Measurements from ENCODE around the gene MSI2. TPM values are rescaled to one million over a fixed set of nuclear protein-coding genes. Genes with fewer than 3 reads are reported as not detected.

Gene MSI2
- total and polyA plus RNA-seq, 2 experiments from 2014 or later = 4.3 to 17.9 TPM

DNA sequence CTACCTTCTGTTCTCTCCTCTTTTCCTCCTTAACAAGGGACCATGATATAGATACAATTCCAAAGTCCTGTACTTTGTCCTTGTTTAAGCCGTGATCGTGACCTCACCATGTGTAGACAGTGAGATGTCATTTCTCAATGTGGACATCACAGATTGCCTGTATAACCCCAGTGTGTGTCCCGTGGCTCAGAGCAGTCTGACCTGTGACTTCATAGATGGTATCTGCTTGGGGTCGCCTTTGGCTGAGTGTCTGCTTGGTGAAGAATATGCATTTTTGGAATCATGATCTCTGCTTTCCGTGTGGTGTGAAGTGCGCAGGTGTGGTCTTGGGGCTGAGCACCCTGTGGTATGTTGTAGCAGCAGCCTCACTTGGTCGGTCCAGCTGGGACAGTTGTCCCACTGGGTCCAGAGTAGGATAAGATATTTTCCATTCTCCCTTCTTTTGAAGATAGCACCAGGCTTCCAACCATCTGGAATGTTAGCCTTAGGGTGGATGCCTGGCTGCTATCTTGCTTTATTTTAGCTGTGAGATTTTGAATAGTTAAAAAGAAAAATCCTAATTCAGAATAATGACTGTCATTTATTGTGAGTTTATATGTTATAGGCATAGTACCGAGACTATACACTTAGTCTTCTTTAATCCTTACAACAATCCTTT, 13.4 kb downstream of the MSI2 start:
- no peak for TF ChIP-seq EZH2phosphoT487 (IDR thresholded peaks at IDR 0.05; ENCODE audit: insufficient read depth, low read depth)
- TF ChIP-seq EZH2 (IDR thresholded peaks at IDR 0.05; ENCODE audit: insufficient read depth, poor library complexity, severe bottlenecking) = no peak
- no peaks in the 10 kb centered on the region for H3K4me1 ChIP-seq (ENCODE audit: insufficient read depth)
- no peaks in the 10 kb centered on the region; the same call in 1 of the 2 replicates for H3K36me3 ChIP-seq (ENCODE audit: low read depth)
- H3K9me2 ChIP-seq (ENCODE audit: insufficient read depth) = no peaks in the 10 kb centered on the region
- H3K27ac ChIP-seq = no peak overlapping the region
- WGBS, 2 experiments (ENCODE audit: low coverage in 1 of 2, low lambda C conversion rate in 2 of 2, missing lambda C conversion rate in 2 of 2) = 95 to 98% methylated on average over 8 of the region's 8 CpGs
- no peak for DNase-seq
- H3K9me3 ChIP-seq (ENCODE audit: low read depth) = no peaks in the 10 kb centered on the region
- H4K20me1 ChIP-seq (ENCODE audit: insufficient read depth) = no peaks in the 10 kb centered on the region
- in situ Hi-C loops (cut with MboI) = no loop called here
- no peaks in the 10 kb centered on the region for H3F3A ChIP-seq (ENCODE audit: insufficient read depth)
- no peak overlapping the region for H3K4me2 ChIP-seq (ENCODE audit: unreplicated experiment)
- H3K9ac ChIP-seq = no peak overlapping the region
- no peak overlapping the region for H3K4me3 ChIP-seq
- no peaks in the 10 kb centered on the region for H3K79me2 ChIP-seq (ENCODE audit: insufficient read depth)
- no peaks in the 10 kb centered on the region for H3K27me3 ChIP-seq (replicated peaks; ENCODE audit: insufficient read depth)
- no peak overlapping the region for H2AFZ ChIP-seq

DNA sequence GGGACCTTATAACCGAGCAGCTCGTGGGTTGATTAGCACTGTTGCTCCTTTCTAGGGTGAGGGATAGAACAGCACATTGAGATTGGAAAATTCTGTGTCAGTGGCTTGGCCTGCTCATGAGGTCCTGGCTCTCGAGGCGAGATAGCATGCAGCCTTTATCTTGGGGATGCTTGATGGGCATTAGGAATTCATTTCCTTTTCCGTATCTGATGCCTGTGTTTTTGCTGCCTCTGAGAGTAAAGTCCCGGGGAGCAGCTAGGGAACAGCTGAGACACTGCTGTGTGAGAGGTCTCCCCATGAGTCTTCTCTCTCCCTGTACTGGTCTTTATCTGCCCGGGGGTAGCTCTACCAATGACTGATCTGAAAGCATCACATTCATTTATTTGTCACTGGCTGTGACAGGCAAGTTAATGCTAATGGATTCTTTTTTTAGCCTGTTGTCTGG, 14.5 kb downstream of the MSI2 start:
- Histone ChIP-seq H3K36me3 (ENCODE audit: low read depth) (no peaks in the 10 kb centered on the region; the same call in 1 of the 2 replicates), H3K4me1 (ENCODE audit: insufficient read depth) (no peaks in the 10 kb centered on the region), H3K79me2 (ENCODE audit: insufficient read depth) (no peaks in the 10 kb centered on the region), H3K27me3 (replicated peaks; ENCODE audit: insufficient read depth) (no peaks in the 10 kb centered on the region), H3K4me2 (ENCODE audit: unreplicated experiment) (no peak overlapping the region), H3F3A (ENCODE audit: insufficient read depth) (no peaks in the 10 kb centered on the region), H3K9me3 (ENCODE audit: low read depth) (no peaks in the 10 kb centered on the region), H3K9me2 (ENCODE audit: insufficient read depth) (no peaks in the 10 kb centered on the region), H3K4me3 (no peak overlapping the region), H3K9ac (no peak overlapping the region), H3K27ac (no peak overlapping the region), H2AFZ (no peak overlapping the region), H4K20me1 (ENCODE audit: insufficient read depth) (no peaks in the 10 kb centered on the region)
- no peak for TF ChIP-seq EZH2 (IDR thresholded peaks at IDR 0.05; ENCODE audit: insufficient read depth, poor library complexity, severe bottlenecking)
- in situ Hi-C loops (cut with MboI) = no loop called here
- DNase-seq = no peak
- 77 to 78% methylated on average over 7 of the region's 7 CpGs for WGBS, 2 experiments (ENCODE audit: low coverage in 1 of 2, low lambda C conversion rate in 2 of 2, missing lambda C conversion rate in 2 of 2)

DNA sequence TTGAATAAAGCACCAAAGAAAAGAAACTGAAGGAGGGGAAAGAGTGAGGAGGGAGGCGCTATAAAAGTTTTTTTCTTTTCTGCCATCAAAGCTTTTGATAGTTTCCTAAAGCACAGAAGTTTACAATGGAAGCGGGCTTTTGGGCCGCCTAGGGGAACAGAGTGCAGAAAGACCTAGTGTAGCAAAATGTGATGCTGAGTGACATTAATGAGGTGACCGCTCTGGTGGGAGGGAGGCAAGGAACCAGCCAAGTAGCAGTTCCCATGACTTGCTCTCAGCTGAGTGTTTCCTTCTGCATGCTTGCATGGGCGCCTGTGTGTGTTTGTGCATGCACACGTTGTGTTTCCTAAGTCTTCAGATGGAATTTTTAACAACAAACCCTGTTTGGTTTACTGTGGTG, 15.5 kb downstream of the MSI2 start:
- Histone ChIP-seq H3K9me2 (ENCODE audit: insufficient read depth) (no peaks in the 10 kb centered on the region), H3K4me2 (ENCODE audit: unreplicated experiment) (no peak overlapping the region), H3F3A (ENCODE audit: insufficient read depth) (no peaks in the 10 kb centered on the region), H3K4me3 (no peak overlapping the region), H3K79me2 (ENCODE audit: insufficient read depth) (no peaks in the 10 kb centered on the region), H3K9ac (no peak overlapping the region), H2AFZ (no peak overlapping the region), H3K9me3 (ENCODE audit: low read depth) (no peaks in the 10 kb centered on the region), H4K20me1 (ENCODE audit: insufficient read depth) (no peaks in the 10 kb centered on the region), H3K27me3 (replicated peaks; ENCODE audit: insufficient read depth) (no peaks in the 10 kb centered on the region), H3K36me3 (ENCODE audit: low read depth) (no peaks in the 10 kb centered on the region; the same call in 1 of the 2 replicates), H3K27ac (no peak overlapping the region), H3K4me1 (ENCODE audit: insufficient read depth) (no peaks in the 10 kb centered on the region)
- no peak for TF ChIP-seq EZH2 (IDR thresholded peaks at IDR 0.05; ENCODE audit: insufficient read depth, poor library complexity, severe bottlenecking)
- WGBS, 2 experiments (ENCODE audit: low coverage in 1 of 2, low lambda C conversion rate in 2 of 2, missing lambda C conversion rate in 2 of 2) = 92 to 95% methylated on average over 6 of the region's 6 CpGs
- no peak for DNase-seq
- in situ Hi-C loops (cut with MboI) = no loop called here

DNA sequence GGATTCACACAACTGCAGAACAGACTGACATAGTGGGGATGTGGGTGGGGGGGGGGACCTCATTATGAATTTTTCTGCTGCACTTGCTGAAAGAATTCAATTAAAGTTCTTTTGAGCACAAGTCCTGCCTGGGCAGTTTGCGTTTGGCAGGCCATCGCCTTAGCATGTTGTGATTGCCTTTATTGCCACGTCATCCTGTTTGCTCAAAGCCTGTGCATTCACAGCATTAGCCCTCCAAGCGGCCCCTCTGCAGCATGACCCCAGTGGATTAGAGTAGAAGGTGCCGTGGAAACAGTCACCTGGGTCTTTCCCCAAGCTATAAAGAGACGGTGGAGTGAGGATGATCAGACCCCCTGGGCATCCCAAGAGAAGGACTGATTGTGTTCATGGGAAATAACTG, 17.2 kb downstream of the MSI2 start:
- Histone ChIP-seq H3K27me3 (replicated peaks; ENCODE audit: insufficient read depth) (no peaks in the 10 kb centered on the region), H3K79me2 (ENCODE audit: insufficient read depth) (no peaks in the 10 kb centered on the region), H3K9ac (no peak overlapping the region), H3K9me2 (ENCODE audit: insufficient read depth) (no peaks in the 10 kb centered on the region), H3K9me3 (ENCODE audit: low read depth) (no peaks in the 10 kb centered on the region), H3K27ac (no peak overlapping the region), H3F3A (ENCODE audit: insufficient read depth) (no peaks in the 10 kb centered on the region), H3K4me3 (no peak overlapping the region), H2AFZ (no peak overlapping the region), H4K20me1 (ENCODE audit: insufficient read depth) (no peaks in the 10 kb centered on the region), H3K4me1 (ENCODE audit: insufficient read depth) (no peaks in the 10 kb centered on the region), H3K4me2 (ENCODE audit: unreplicated experiment) (no peak overlapping the region), H3K36me3 (ENCODE audit: low read depth) (no peaks in the 10 kb centered on the region; the same call in 1 of the 2 replicates)
- no peak for TF ChIP-seq EZH2phosphoT487 (IDR thresholded peaks at IDR 0.05; ENCODE audit: insufficient read depth, low read depth)
- TF ChIP-seq EZH2 (IDR thresholded peaks at IDR 0.05; ENCODE audit: insufficient read depth, poor library complexity, severe bottlenecking) = no peak
- WGBS, 2 experiments (ENCODE audit: low coverage in 1 of 2, low lambda C conversion rate in 2 of 2, missing lambda C conversion rate in 2 of 2) = 92 to 94% methylated on average over 6 of the region's 6 CpGs
- in situ Hi-C loops (cut with MboI) = no loop called here
- DNase-seq = no peak

All from GM23248 (cell line).